Measurements from ENCODE around the gene USP7. TPM values are rescaled to one million over a fixed set of nuclear protein-coding genes. Genes with fewer than 3 reads are reported as not detected.

The USP7 gene
- total and polyA plus RNA-seq, 2 donors from 2014 or later = 26.7 to 92.0 TPM

DNA sequence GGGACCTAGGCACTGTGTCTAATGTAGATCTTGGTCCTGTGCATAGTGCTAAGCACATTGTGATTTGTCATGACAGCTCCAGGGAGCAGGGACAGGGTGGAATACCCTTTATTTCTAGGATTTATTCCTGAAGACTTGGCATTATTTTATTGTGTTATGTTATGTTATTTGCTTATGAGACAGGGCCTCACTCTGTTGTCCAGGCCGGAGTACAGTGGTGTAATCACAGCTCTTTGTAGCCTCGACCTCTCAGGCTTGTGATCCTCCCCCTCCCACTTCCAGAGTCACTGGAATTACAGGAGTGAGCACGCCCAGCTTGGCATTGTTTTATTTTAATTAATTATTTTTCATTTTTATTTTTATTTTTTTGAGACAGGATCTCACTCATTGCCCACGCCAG, 40.5 kb upstream of the USP7 start:
- DNase-seq (no peak), FAIRE-seq (no peak)
- Histone ChIP-seq H3K4me3 (ENCODE audit: low read length in 3 of 3) (no peak overlapping the region), H3K9ac (ENCODE audit: low read length in 3 of 3) (no peak overlapping the region), H3K27ac (ENCODE audit: low read depth in 2 of 2, low read length in 2 of 2) (no peak overlapping the region), H3K36me3 (ENCODE audit: control insufficient read depth in 2 of 3, insufficient read depth in 3 of 3, low read length in 3 of 3) (no peaks in the 10 kb centered on the region), H3K9me3 (ENCODE audit: control insufficient read depth in 2 of 3, insufficient read depth in 1 of 3, low read length in 3 of 3) (no peaks in the 10 kb centered on the region), H3K27me3 (ENCODE audit: control insufficient read depth, insufficient read depth, low read length) (no peaks in the 10 kb centered on the region), H3K4me1 (ENCODE audit: control insufficient read depth in 2 of 3, insufficient read depth in 2 of 3, low read depth in 1 of 3, low read length in 3 of 3) (peaks cover 0 to 6% (median 0%) of the 10 kb centered on the region in 3 donors)
- intact Hi-C loops (cut with DNase I) = no loop called here
- TF ChIP-seq, protein P1, sequence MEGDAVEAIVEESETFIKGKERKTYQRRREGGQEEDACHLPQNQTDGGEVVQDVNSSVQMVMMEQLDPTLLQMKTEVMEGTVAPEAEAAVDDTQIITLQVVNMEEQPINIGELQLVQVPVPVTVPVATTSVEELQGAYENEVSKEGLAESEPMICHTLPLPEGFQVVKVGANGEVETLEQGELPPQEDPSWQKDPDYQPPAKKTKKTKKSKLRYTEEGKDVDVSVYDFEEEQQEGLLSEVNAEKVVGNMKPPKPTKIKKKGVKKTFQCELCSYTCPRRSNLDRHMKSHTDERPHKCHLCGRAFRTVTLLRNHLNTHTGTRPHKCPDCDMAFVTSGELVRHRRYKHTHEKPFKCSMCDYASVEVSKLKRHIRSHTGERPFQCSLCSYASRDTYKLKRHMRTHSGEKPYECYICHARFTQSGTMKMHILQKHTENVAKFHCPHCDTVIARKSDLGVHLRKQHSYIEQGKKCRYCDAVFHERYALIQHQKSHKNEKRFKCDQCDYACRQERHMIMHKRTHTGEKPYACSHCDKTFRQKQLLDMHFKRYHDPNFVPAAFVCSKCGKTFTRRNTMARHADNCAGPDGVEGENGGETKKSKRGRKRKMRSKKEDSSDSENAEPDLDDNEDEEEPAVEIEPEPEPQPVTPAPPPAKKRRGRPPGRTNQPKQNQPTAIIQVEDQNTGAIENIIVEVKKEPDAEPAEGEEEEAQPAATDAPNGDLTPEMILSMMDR (IDR thresholded peaks at IDR 0.05; ENCODE audit: borderline replicate concordance, extremely low read depth, insufficient read depth) = no peak

- FAIRE-seq (no peak), DNase-seq (no peak)
- H3K9me3 ChIP-seq (ENCODE audit: control insufficient read depth in 2 of 3, insufficient read depth in 1 of 3, low read length in 3 of 3) = no peaks in the 10 kb centered on the region
- H3K9ac ChIP-seq (ENCODE audit: low read length in 3 of 3) = no peak overlapping the region
- H3K4me3 ChIP-seq (ENCODE audit: low read length in 3 of 3) = no peak overlapping the region
- no peaks in the 10 kb centered on the region for H3K27me3 ChIP-seq (ENCODE audit: control insufficient read depth, insufficient read depth, low read length)
- TF ChIP-seq, protein P1 (IDR thresholded peaks at IDR 0.05; ENCODE audit: borderline replicate concordance, extremely low read depth, insufficient read depth) = no peak
- H3K36me3 ChIP-seq (ENCODE audit: control insufficient read depth in 2 of 3, insufficient read depth in 3 of 3, low read length in 3 of 3) = no peaks in the 10 kb centered on the region
- intact Hi-C loops (cut with DNase I) = no loop called here
- no peak overlapping the region for H3K27ac ChIP-seq (ENCODE audit: low read depth in 2 of 2, low read length in 2 of 2)
- peaks cover 0 to 4% (median 0%) of the 10 kb centered on the region in 3 donors for H3K4me1 ChIP-seq (ENCODE audit: control insufficient read depth in 2 of 3, insufficient read depth in 2 of 3, low read depth in 1 of 3, low read length in 3 of 3)
Measured at GRCh38 chr16:9003763-9004162, 40.1 kb upstream of the USP7 start.

DNA sequence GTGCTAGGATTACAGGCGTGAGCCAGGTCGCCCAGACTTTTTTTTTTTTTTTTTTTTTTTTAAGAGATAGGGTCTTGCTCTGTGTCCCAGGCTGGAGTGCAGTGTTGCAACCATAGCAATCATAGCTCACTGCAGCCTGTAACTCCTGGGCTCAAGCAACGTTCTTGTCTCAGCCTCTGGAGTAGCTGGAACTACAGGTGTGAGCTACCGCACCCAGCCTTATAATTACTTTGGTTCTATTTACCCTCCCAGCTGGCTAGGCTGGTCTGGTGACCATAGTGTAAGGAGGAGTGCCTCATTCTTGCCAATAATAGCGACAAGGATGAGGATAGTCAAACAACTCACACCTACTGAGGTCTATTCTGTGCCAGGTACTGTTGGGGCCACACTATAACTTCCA, 39.6 kb upstream of the USP7 start:
- DNase-seq = no peak

More for the DNA sequence above, 39.6 kb upstream of the USP7 start:
- FAIRE-seq = no peak
- intact Hi-C loops (cut with DNase I) = no loop called here
- Histone ChIP-seq H3K9ac (ENCODE audit: low read length in 3 of 3) (no peak overlapping the region), H3K36me3 (ENCODE audit: control insufficient read depth in 2 of 3, insufficient read depth in 3 of 3, low read length in 3 of 3) (no peaks in the 10 kb centered on the region), H3K4me3 (ENCODE audit: low read length in 3 of 3) (no peak overlapping the region), H3K27ac (ENCODE audit: low read depth in 2 of 2, low read length in 2 of 2) (no peak overlapping the region), H3K27me3 (ENCODE audit: control insufficient read depth, insufficient read depth, low read length) (no peaks in the 10 kb centered on the region), H3K9me3 (ENCODE audit: control insufficient read depth in 2 of 3, insufficient read depth in 1 of 3, low read length in 3 of 3) (no peaks in the 10 kb centered on the region), H3K4me1 (ENCODE audit: control insufficient read depth in 2 of 3, insufficient read depth in 2 of 3, low read depth in 1 of 3, low read length in 3 of 3) (no peaks in the 10 kb centered on the region)
- TF ChIP-seq, protein P1 (IDR thresholded peaks at IDR 0.05; ENCODE audit: borderline replicate concordance, extremely low read depth, insufficient read depth) = no peak
